HepG2 (cell line): ENCODE results near the gene RHD. TPM values are rescaled to one million over a fixed set of nuclear protein-coding genes. Genes with fewer than 3 reads are reported as not detected.
"Not testable (repeated sequence)": the region's sequence is repeated elsewhere in the genome, so short reads cannot be mapped to it uniquely, and the experiment has no call there.

ENCODE experiments used
- ATAC-seq: fragments of 200-7000 bp; cut with Tn5 transposase; 3 replicates; pipeline ENCODE4 v1.9.1; 2020; ENCODE audit warnings: mild to moderate bottlenecking, moderate library complexity
- BruUV-seq: library from RNA; stranded (reverse); fragments of 400-500 nt; replicated peaks from 2 replicates; lab custom pipeline; 2021; lab: Mats Ljungman, UMichigan
- CTCF ChIA-PET: fragments of 300-600 bp; formaldehyde crosslinking; extraction: SDS; loops from one replicate; lab custom pipeline; 2021; ENCODE audit warnings: low total read pairs, inconsistent platforms, low intra/inter-chr PET ratio; lab: Yijun Ruan, JAX
- POLR2A ChIA-PET: fragments of 350-600 bp; sonication (Branson Sonifier 250); formaldehyde crosslinking; loops from one replicate; lab custom pipeline; 2020; ENCODE audit warnings: antibody characterized with exemption, inconsistent platforms; lab: Yijun Ruan, JAX
- DNase-seq: peaks from one replicate; pipeline ENCODE4 v3.0.0-alpha.2; 2015; ENCODE audit warnings: low spot score
- FAIRE-seq: peaks from 3 replicates; lab custom pipeline; 2011; peaks lifted over from hg19 to GRCh38; lab: Jason Lieb, UNC
- H2AFZ ChIP-seq: one replicate; pipeline ENCODE4 v1.6.1; 2011; ENCODE audit warnings: low read length, inconsistent platforms
- H3K27ac ChIP-seq: fragments of 300-600 bp; 3 replicates; pipeline ENCODE4 v1.8.0; 2011; ENCODE audit warnings: mixed run types, mild to moderate bottlenecking, mixed read lengths, low read length, inconsistent platforms; ENCODE audit not compliant: insufficient read depth; ENCODE audit errors: extremely low read length
- H3K27me3 ChIP-seq, 2 experiments: fragments of 200-600 bp in 1 of 2; 2 replicates in 1 of 2; 3 replicates in 1 of 2; pipeline versions ENCODE4 v1.6.0 to v1.8.0; 2011; ENCODE audit warnings: low read length in 2 of 2, mild to moderate bottlenecking in 2 of 2, moderate library complexity in 2 of 2, inconsistent platforms in 1 of 2; ENCODE audit not compliant: insufficient read depth in 2 of 2, control insufficient read depth in 1 of 2
- H3K36me3 ChIP-seq, 2 experiments: fragments of 200-600 bp in 1 of 2; replicated peaks in 1 of 2; 2 replicates in 1 of 2; 3 replicates in 1 of 2; pipeline versions ENCODE4 v1.5.1 to v1.8.0; 2011; ENCODE audit warnings: low read length in 2 of 2, inconsistent platforms in 1 of 2; ENCODE audit not compliant: insufficient read depth in 2 of 2, control insufficient read depth in 1 of 2
- H3K4me1 ChIP-seq: 2 replicates; pipeline ENCODE4 v1.5.1; 2012; ENCODE audit warnings: low read length, inconsistent platforms; ENCODE audit not compliant: insufficient read depth
- H3K4me2 ChIP-seq: 2 replicates; pipeline ENCODE4 v1.6.0; 2011; ENCODE audit warnings: low read depth, low read length, inconsistent platforms
- H3K4me3 ChIP-seq, 3 experiments: fragments of 200-600 bp in 1 of 3; sonication (generic), shearing (Covaris generic) in 1 of 3; replicated peaks in 1 of 3; 2 replicates each; pipeline ENCODE4 v1.5.1; 2011 to 2016; ENCODE audit warnings: low read length in 3 of 3, inconsistent platforms in 2 of 3, low read depth in 2 of 3, mild to moderate bottlenecking in 2 of 3, control low read depth in 1 of 3, mixed read lengths in 1 of 3; ENCODE audit not compliant: insufficient read depth in 1 of 3
- H3K79me2 ChIP-seq: one replicate; pipeline ENCODE4 v1.6.1; 2011; ENCODE audit warnings: low read length, inconsistent platforms; ENCODE audit not compliant: insufficient read depth
- H3K9ac ChIP-seq: 2 replicates; pipeline ENCODE4 v1.6.0; 2011; ENCODE audit warnings: mild to moderate bottlenecking, low read depth, low read length, inconsistent platforms; ENCODE audit not compliant: insufficient read depth
- H3K9me3 ChIP-seq: 2 replicates; pipeline ENCODE4 v1.5.1; 2012; ENCODE audit warnings: mild to moderate bottlenecking, low read length
- H4K20me1 ChIP-seq: 2 replicates; pipeline ENCODE4 v1.6.0; 2011; ENCODE audit warnings: inconsistent platforms, mild to moderate bottlenecking, low read length, moderate library complexity; ENCODE audit not compliant: insufficient read depth
- ZNF331 ChIP-seq: sonication (generic); formaldehyde crosslinking; IDR thresholded peaks from 2 replicates; pipeline ENCODE4 v1.4.0; 2020; ENCODE audit warnings: missing genetic modification reagents
- WGBS: methylation state at CpG from one replicate; pipeline ENCODE4 v1.1.6; 2017; ENCODE audit warnings: low lambda C conversion rate; 5-methylcytosine and 5-hydroxymethylcytosine counted together
- in situ Hi-C: cut with HindIII; loops from 2 replicates; pipeline ENCODE4 v1.10.0; 2017; ENCODE audit warnings: low pct_unique_long_range_greater_than_20kb; ENCODE audit not compliant: extremely low pct_ligation_motif_present
- intact Hi-C: fragments of 100-400 bp; cut with micrococcal nuclease; formaldehyde crosslinking; loops from one replicate; pipeline ENCODE4 v1.10.0; 2022; ENCODE audit not compliant: unreplicated experiment
- polyA plus RNA-seq, 8 experiments: library from polyadenylated mRNA; depleted of rRNA in 3 of 8; stranded (reverse) in 7 of 8; unstranded in 1 of 8; fragments of >200 nt; fragmentation: Illumina TruSeq in 4 of 8; extraction: Trizol in 4 of 8; gene quantifications; 2 replicates each; pipeline versions ENCODE4 v1.2.1 to v1.2.3, GENCODE V29; 2011 to 2016; ENCODE audit warnings: low read depth in 4 of 8, missing spikeins in 1 of 8, mixed read lengths in 1 of 8; ENCODE audit not compliant: insufficient read depth in 1 of 8
- total RNA-seq, 5 experiments: library from RNA; depleted of rRNA; stranded (reverse); fragments of >200 nt; fragmentation: Illumina TruSeq; extraction: Trizol; gene quantifications; 2 replicates each; pipeline ENCODE4 v1.2.3, GENCODE V29; 2016; ENCODE audit warnings: low read depth in 1 of 5

Gene RHD
- total and polyA plus RNA-seq, 2 of the 13 experiments (the other 11 are each of a cell fraction or from before 2014, with no cell fraction given): not detected

GRCh38 chr1:25278358-25278757, 6.0 kb downstream of the RHD start:
- H3K4me3 ChIP-seq, POLR2A ChIA-PET, DNase-seq, CTCF ChIA-PET, H3K4me1 ChIP-seq, H4K20me1 ChIP-seq, H3K4me2 ChIP-seq, intact Hi-C loops, H3K27me3 ChIP-seq, H3K27ac ChIP-seq, H2AFZ ChIP-seq, H3K79me2 ChIP-seq, ATAC-seq, H3K9ac ChIP-seq, in situ Hi-C loops, BruUV-seq, H3K36me3 ChIP-seq, H3K9me3 ChIP-seq, FAIRE-seq: not testable (repeated sequence)
- no CpG with 5 or more reads among the region's 2 CpGs for WGBS
- TF ChIP-seq ZNF331 (CRISPR knock-in tag): peak; percentile 79; the same call in 1 of the 2 replicates

DNA sequence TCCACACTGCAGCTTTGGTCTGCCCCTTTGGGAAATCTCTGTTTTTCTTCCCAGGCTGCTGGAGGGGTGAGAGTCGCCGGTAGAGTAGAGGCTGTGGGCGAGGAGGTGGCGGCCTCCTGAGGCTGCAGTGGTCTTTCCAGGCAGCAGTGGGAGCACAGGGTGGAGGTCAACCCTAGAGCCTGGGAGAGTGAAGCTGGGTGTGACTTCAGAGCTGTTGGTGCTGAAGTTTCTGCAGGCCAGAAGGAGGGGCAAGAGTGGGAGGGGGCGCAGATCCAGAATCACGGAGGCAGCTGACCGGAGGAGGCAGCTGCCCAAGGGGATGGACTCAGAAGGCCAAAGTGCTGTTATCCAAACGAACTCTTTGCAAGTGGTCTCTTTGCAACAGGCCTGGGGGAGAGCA, 6.5 kb downstream of the RHD start:
- WGBS: no CpG with 5 or more reads among the region's 8 CpGs
- H3K4me2 ChIP-seq, POLR2A ChIA-PET, H3K4me1 ChIP-seq, CTCF ChIA-PET, in situ Hi-C loops, ATAC-seq, H4K20me1 ChIP-seq, intact Hi-C loops, H3K9me3 ChIP-seq, H3K4me3 ChIP-seq, H3K27ac ChIP-seq, H3K27me3 ChIP-seq, DNase-seq, FAIRE-seq, BruUV-seq, H3K36me3 ChIP-seq, H2AFZ ChIP-seq, H3K9ac ChIP-seq, H3K79me2 ChIP-seq: not testable (repeated sequence)

DNA sequence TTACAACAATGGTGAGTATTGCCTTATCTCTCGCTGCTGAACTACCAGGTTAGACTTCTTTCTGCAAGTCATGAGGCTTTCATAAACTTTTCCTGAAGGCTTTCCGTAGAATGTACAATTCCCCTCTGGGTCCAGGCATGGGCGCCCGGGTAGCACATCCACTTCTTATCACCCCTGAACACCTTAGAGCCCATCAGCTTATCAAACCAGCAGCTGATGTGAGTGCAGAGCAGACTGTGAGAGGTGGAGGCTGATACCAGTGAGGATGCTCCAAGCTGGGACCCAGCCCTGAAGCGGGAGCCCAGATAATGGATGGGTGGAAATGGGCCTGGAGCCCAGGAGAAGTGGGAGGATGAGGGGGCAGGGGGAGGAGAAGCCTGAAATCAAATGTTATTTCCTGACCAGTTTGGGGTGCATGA, 7.4 kb downstream of the RHD start:
- intact Hi-C loops: loop anchor here (10.0 kb wide), 1 partner anchor 135 kb away; no protein-coding TSS in a partner anchor
- in situ Hi-C loops, H2AFZ ChIP-seq, H3K9me3 ChIP-seq, H3K4me2 ChIP-seq, H3K79me2 ChIP-seq, ATAC-seq, H3K9ac ChIP-seq, CTCF ChIA-PET, H3K4me1 ChIP-seq, BruUV-seq, H4K20me1 ChIP-seq, FAIRE-seq, H3K4me3 ChIP-seq, H3K36me3 ChIP-seq, H3K27me3 ChIP-seq, DNase-seq, POLR2A ChIA-PET, H3K27ac ChIP-seq: not testable (repeated sequence)
- 69% methylated on average over 4 of the region's 5 CpGs for WGBS
